GM21367 (cell line): ENCODE measurements around the gene ZNF3.
"Not testable (repeated sequence)": the region's sequence is repeated elsewhere in the genome, so short reads cannot be mapped to it uniquely, and the experiment has no call there.

Experiments used
- ATAC-seq: cut with Tn5 transposase; IDR thresholded peaks from one replicate; pipeline ENCODE4 v1.9.1; 2021; ENCODE audit not compliant: unreplicated experiment

Gene ZNF3

DNA sequence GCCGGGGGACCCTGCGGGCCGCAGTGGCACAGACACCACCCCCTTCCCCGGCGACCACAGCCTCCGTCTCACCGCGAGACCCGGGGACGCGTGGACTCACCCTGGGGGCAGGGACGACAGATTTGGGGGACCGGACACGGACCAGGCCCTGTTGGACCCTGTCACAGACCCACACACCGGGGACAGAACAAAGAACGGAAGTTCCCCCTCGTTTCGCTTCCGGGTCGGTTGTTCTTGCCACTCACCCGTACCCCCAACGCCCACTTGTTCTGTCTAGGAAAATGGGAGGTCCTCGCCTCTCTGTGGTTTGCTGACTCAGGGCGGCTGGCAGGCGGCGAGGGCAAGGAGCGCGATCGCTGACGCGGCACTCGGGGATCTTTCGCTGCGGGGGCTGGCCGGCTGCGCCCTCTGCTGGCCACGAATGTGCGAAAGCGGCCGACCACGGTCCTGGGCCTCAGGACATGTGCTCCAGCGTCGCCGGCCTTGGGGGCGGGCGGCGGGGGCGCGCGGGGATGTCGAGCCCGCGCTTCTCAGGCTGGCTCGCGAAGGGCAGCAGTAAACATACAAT, at the start of gene ZNF3:
Gene ZNF3, minus strand, starts transcription at position 189 of the 568 bp plus-strand sequence. CDS start 4,366 bp downstream, outside the sequence.
- ATAC-seq = peak; percentile 63

GRCh38 chr7:100130608-100131453, 49.3 kb upstream of the ZNF3 start:
- no peak for ATAC-seq

- not testable (repeated sequence) for ATAC-seq
Observed at GRCh38 chr7:100130220-100130607, 48.7 kb upstream of the ZNF3 start.

DNA sequence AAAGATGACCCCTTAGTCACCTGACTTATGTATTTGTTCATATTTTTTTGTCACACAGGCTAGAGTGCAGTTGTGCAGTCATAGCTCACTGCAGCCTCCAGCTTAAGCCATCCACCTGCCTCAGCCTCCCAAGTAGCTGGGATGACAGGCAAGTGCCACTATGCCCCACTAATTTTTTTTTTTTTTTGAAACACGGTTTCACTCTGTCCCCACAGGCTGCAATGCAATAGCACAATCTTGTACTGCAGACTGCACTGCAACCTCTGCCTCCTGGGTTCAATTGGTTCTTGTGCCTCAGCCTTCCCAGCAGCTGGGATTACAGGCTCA, 47.1 kb upstream of the ZNF3 start:
- ATAC-seq = no peak

DNA sequence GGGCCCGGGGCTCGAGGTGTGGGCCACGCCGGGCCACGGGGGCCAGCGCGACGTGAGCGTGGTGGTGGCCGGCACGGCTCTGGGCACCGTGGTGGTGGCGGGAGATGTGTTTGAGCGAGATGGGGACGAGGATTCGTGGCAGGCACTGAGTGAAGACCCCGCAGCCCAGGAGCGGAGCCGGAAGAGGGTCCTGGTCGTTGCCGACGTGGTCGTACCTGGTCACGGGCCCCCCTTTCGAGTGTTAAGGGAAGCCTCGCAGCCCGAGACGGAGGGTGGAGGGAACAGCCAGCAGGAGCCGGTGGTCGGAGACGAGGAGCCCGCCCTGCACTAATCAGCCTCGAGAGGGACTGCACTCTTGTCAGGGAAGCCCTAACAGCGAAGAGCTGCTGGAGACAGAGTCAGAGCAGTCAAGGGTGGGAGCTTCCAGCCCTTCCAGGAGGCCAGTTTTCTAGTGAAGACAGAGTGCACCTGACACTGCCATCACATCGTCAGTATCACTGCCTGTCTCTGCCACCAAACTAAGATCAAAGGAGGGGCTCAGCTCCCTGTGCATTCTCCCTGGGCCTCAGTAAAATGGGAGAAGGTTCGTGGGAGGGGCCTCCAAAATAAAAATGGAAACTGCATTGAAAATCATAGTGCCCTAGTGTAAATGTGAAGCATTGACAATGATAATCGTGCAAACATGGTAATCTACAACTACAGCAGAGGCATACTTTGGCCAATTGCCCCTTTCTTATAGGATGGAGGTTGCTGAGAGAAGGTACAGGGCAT, 46.5 kb upstream of the ZNF3 start:
- no peak for ATAC-seq

DNA sequence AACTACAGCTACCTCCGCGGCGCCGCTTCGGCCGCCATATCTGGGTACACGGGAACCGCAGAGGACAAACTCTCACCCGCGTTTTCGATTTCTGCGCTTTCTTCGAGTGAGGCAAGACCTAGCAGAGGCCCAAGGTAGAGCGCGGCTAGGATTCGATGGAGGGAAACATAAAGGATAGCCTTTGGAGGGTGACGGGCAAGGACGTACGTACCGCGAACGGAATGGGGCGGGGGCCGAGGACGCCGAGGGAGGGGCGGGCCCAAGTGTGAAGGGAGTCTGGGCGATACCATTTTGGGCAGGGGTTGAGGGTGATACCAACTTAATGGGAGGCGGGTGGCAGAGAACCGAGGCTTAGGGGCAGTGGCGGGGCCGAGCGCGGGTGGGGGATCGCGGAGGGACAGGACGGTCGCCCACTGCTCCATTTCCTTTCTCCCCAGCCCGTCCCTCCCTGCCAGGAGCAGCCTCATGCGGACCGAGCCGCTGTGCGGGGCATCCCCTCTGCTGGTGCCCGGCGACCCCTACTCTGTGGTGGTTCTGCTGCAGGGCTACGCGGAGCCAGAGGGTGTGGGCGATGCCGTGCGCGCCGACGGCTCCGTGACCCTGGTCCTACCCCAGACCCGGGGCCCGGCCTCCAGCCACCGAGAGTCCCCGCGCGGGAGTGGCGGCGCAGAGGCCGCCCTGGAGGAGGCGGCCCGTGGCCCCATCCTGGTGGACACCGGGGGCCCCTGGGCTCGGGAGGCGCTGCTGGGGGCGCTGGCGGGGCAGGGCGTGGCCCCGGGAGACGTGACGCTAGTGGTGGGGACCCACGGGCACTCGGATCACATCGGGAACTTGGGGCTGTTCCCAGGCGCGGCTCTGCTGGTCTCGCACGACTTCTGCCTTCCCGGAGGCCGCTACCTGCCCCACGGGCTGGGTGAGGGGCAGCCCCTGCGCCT, 45.7 kb upstream of the ZNF3 start, which contains the start of gene MBLAC1:
Gene MBLAC1, plus strand, starts transcription at position 37 of the 935 bp plus-strand sequence. Its CDS starts 429 bp downstream, at position 466.
- ATAC-seq = peak; percentile 48

DNA sequence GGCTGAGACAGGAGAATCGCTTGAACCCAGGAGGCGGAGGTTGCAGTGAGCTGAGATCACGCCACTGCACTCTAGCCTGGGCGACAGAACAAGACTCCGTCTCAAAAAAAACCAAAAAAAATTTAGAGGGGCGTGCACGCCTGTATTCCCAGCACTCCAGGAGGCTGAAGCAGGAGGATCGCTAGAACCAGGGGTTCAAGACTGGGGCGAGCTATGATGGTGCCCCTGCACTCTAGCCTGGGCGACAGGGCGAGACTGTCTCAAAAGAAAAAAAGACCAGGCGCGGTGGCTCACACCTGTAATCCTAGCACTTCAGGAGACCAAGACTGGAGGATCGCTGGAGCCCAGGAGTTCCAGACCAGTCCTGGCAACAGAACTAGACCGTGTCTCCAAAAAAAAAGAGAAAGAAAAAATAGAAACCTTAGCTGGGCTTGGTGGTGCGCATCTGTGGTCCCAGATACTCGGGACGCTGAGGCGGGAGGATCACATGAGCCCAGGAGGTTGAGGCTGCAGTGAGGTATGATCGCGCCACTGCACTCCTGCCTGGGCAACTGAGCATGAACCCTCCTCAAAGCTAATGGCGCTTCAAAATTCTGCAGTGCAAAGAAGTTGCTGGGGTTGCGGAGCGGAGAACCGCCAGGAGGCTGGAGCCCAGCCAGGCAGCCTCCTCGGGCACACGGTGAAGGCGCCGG, 44.9 kb upstream of the ZNF3 start:
- peak; percentile 37 for ATAC-seq

DNA sequence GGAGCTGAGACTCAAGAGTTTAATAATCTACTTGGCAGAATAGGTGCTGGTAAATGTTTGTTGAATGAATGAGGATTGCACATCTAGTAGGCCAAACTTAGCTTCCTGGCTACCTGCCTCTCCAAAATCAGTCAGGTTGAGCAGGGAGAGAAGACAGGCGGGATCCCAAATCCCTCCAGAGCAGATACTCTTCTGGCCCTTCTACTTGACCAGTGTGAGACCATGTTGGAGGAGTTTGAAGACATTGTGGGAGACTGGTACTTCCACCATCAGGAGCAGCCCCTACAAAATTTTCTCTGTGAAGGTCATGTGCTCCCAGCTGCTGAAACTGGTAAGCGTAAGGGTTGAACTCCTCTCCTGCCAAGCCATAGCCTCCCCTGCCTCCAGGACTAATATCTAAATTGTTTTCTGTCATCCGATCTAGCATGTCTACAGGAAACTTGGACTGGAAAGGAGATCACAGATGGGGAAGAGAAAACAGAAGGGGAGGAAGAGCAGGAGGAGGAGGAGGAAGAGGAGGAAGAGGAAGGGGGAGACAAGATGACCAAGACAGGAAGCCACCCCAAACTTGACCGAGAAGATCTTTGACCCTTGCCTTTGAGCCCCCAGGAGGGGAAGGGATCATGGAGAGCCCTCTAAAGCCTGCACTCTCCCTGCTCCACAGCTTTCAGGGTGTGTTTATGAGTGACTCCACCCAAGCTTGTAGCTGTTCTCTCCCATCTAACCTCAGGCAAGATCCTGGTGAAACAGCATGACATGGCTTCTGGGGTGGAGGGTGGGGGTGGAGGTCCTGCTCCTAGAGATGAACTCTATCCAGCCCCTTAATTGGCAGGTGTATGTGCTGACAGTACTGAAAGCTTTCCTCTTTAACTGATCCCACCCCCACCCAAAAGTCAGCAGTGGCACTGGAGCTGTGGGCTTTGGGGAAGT, 43.0 kb upstream of the ZNF3 start:
- no peak for ATAC-seq

GRCh38 chr7:100122568-100122967, 41.0 kb upstream of the ZNF3 start:
- no peak for ATAC-seq

DNA sequence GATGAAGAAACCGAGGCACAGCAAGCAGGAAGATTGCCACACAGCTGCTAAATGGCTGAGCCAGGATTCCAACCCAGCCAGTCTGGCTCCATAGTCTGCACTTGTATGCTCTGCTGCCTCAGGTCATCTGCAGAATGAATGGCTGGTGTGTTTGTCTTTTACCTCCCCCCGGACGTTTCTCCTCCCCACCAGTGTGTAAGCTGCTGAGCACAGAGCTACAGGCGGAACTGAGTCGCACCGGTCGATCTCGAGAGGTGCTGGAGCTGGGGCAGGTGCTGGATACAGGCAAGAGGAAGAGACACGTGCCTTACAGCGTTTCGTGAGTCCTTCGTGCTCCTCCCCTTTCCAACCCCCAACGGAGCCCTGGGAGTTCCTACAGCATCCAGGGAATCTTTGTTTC, 40.5 kb upstream of the ZNF3 start:
- no peak for ATAC-seq

DNA sequence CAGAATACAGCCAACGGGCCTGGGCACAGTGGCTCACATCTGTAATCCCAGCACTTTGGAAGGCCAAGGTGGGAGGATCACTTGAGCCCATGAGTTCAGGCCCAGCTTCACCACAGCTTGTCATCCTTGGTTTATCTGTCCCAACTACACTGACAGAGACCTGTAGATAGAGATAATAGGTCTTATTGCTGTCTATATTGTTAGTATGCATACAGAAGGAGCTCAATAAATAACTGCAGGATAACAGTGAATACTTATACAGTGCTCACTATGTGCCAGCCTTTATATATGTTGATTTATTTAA, 39.2 kb upstream of the ZNF3 start:
- no peak for ATAC-seq

GRCh38 chr7:100119970-100120732, 38.6 kb upstream of the ZNF3 start:
- peak; percentile 19 for ATAC-seq

DNA sequence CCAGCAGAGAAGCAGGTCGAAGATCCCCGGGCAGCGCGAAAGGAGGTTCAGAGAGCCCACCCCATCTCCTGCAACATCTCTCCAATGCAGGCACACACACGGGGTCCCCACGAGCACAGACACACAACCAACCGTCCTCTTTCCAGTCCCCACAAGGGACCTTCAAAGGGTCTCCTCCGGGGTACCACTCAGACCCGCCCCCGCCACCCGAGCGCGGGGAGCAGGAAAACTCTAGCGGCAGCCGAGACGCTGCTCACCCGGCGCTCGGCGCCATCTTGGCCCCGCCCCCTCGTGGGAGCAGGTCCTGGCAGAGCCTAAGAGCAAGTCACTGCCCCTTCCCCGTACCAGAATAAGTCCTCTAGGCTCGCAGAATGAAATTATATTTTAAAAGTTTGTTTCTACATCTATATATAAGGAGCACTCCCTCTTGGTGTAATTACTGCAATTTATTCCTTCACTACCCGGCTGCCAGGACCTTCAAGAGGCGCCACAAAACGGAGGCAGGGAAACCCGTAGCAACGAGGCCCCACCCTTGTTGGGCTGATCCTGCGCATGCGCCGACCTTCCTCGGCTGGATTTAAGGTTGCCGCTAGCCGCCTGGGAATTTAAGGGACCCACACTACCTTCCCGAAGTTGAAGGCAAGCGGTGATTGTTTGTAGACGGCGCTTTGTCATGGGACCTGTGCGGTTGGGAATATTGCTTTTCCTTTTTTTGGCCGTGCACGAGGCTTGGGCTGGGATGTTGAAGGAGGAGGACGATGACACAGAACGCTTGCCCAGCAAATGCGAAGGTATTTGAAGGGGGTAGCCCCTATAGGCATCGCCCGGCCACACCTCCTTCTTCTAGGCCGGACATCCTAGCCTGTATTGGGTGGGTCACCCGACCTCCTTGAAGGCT, 37.8 kb upstream of the ZNF3 start, which contains the start of the genes CNPY4 and TAF6:
Gene CNPY4, plus strand, starts transcription at position 563 of the 898 bp plus-strand sequence. Its CDS starts 111 bp downstream, at position 674.
Gene TAF6, minus strand, starts transcription at position 287 of the 898 bp plus-strand sequence. CDS start 5,149 bp downstream, outside the sequence.
- ATAC-seq = peak; percentile 55

GRCh38 chr7:100118388-100119071, 37.0 kb upstream of the ZNF3 start:
- no peak for ATAC-seq

GRCh38 chr7:100115026-100115425, 33.5 kb upstream of the ZNF3 start:
- ATAC-seq = no peak

DNA sequence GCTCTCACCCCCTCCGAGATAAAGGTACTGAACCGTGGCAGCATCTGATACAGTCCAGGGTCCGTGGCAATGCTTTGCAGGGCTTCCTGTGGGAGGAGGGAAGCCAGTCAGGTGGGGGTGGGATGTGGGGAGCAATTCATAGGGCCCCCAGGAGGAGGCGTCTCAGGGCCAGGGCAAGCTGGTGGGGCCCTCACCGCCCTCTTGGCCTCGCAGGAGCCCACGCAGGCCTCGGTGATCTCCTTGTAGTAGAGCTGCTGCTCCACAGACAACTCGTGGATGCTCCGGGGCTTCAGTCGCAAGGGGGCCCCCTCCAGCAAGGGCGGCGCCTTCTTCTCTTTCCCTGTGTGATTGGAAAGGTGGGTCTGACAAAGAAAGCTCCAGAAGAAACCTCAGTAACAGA, 30.4 kb upstream of the ZNF3 start:
- ATAC-seq = no peak

DNA sequence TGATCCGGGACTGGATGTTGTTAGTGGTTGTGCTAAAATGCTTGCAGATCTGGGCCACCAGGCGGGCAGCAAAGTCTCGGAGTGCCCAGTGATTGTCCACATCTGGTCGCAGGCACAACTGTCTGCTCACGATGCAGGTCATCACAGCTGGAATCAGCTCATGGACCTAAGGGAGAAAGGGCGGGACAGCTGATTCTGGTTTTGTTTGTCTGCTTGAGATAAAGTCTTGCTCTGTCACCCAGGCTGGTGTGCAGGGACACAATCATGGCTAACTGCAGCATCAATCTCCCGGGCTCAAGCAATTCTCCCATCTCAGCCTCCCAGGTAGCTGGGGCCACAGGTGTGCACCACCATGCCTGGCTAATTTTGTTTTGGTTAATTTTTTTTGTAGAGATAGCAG, 29.6 kb upstream of the ZNF3 start:
- ATAC-seq = no peak
